Stimulated activated CD4-positive, alpha-beta T cell treated with anti-CD3 and anti-CD28 coated beads, Interleukin-4, amount 100 ng/mL, for 48 hours (primary cell): ENCODE data around the gene MCL1.
"Not testable (repeated sequence)": the region's sequence is repeated elsewhere in the genome, so short reads cannot be mapped to it uniquely, and the experiment has no call there.

Source experiments
- DNase-seq, 2 donors: peaks; one replicate each; pipeline ENCODE4 v3.0.0-alpha.2; 2020; ENCODE audit warnings: low read depth in 2 of 2

The MCL1 gene

DNA sequence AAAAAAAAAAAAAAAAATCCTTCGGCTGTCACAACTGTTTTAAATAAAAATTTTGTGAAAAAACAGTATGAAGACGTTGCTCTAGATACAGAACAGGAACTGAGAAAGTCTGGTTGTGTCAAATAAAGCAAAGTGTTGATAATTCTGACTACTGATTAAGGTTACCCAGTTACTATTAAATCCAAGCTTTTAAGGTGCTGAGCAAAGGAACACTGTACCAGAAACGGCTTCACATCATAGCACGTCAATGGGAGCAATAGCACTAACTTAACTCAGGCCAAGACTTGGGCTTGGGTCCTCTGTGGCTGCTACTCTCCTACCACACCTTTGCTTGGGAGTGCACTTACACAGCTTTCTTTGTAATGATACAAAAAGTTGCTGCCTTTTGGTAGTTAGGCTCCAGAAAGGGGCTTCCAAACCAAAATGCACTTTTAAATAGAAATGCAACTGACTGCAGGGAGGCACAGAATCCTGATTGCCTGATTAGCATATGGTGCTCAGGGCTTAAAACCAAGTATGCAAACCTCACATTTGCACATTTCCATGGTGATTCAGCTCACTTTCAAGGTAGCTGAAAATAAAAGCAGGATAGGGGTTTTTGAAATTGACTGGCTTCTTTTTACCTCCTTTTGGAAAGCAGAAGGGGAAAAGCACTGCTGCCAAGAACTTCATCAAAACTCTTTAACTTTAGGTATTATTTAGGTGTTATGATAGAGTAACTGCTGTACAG, 6.3 kb downstream of the MCL1 start:
- DNase-seq = no peak

DNA sequence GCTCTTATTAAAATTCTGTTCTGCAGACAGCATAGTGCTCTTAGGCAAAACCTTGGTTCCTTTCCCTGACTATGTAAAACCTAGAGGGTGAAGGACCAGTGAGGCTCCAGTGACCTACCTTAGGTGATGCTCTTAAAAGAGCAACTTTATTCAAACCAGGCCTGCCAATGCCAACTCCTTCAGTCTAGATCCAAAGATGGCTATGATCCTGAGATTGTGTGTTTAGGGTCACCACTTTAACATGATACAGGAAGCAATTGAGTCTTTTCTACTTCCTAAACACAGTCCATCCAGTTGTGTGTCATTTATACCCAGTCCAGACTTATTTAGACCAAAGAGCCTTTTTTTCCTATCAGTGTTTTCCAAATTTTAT, 10.8 kb downstream of the MCL1 start:
- no peak for DNase-seq

DNA sequence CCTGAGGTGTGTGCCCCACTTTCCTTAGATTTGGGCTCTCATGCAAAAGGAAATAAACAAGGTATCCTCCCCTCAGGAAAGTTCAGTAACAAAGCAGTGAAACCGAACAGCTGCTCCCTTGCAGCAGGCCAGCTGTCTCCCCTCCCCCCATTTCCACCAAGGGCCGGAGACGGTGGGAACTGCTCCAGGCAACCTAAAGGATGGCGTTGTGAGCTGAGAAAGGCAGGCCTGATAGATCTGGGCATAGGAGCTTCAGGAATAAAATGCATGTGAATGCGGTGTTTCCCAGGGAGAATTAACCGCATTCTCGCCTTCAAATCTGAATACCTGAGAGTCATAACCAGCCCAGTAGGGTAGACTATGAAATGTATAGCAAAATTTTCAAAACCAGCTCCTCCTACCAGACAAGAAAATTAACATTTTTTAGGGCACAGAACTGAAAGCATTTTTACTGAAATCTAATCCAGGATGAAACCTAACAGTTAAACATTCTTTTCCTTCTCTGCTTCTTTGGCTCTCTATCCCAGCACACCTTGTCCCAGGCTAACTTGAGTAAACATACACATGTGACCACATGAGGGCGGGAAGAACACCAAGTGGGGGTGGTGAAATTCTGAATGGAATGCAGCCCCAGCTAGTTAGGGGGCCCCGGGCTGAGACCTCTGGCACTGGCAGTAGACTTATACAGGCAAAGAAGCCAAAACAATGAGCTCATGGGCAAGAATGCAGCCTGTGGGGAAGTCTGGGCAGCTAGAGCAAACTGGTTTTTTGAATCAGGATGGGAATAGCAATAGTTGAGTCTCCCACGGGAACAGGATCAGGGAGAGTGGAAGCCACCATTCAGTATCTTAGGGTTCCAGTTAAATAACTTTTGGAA, 11.5 kb downstream of the MCL1 start:
- no peak for DNase-seq

DNA sequence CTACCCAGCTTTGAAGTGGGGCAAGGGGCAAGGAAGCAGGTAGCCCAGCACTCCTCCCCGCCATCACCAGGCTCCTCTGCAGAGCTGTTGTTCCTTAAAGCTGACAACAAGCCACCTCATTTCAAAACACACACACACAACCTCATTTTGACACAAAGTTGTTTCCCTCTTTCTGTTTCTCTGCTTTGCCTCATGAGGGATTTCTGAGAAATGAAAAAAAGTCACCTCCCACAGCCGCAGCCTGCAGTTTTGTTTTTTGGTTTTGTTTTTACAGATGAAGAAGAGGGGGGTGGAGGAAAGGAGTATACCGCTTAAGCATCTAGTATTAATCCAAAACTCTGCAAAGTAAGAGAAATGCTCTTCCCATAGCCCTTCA, 12.1 kb downstream of the MCL1 start:
- DNase-seq = no peak

DNA sequence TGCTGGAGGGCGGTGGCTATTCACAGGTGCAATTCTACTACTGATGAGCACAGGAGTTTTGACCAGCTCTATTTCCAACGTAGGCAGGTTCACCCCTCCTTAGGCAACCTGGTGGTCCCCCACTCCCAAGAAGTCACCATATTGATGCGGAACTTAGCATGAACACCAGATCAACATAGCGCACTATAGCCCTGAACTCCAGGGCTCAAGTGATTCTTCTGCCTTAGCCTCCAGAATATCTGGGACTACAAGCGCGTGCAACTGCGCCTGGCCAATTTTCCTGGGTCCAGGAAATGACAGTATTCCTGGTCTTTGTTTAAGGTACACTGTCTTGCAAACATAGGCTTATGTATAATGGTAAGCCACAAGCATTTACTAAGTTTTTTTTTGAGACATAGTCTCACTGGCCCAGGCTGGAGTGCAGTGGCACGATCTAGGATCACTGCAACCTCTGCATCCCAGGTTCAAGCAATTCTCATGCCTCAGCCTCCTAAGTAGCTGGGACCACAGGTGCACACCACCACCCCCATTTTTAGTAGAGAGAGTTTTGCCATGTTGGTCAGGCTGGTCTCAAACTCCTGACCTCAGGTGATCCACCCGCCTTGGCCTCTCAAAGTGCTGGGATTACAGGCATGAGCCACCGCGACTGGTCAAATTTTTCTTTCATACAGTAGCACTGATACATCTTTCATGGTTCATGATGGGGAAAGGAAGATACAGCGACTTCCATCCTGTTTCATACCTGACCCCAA, 12.6 kb downstream of the MCL1 start:
- DNase-seq = no peak

DNA sequence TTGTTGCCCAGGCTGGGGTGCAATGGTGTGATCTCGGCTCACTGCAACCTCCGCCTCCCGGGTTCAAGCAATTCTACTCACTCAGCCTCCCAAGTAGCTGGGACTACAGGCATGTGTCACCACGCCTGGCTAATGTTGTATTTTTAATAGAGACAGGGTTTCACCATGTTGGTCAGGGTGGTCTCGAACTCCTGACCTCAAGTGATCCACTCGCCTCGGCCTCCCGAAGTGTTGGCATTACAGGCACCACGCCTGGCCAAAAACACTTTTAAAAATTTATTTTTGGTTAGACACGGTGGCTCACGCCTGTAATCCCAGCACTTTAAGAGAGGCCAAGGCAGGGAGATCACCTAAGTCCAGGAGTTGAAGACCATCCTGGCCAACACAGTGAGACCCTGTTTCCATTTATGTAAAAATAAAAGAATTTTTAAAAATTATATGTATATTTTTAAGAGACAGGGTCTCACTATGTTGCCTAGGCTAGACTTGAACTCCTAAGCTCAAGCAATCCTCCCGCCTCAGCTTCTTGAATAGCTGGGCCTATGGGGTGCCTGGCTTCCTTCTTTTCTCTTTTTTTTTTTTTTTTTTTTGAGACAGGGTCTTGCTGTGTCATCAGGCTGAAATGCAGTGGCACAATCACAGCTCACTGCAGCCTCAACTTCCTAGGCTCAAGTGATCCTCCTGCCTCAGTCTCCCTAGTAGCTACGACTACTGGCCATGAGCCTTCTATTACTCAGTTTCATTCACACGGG, 14.0 kb downstream of the MCL1 start:
- DNase-seq = not testable (repeated sequence)

DNA sequence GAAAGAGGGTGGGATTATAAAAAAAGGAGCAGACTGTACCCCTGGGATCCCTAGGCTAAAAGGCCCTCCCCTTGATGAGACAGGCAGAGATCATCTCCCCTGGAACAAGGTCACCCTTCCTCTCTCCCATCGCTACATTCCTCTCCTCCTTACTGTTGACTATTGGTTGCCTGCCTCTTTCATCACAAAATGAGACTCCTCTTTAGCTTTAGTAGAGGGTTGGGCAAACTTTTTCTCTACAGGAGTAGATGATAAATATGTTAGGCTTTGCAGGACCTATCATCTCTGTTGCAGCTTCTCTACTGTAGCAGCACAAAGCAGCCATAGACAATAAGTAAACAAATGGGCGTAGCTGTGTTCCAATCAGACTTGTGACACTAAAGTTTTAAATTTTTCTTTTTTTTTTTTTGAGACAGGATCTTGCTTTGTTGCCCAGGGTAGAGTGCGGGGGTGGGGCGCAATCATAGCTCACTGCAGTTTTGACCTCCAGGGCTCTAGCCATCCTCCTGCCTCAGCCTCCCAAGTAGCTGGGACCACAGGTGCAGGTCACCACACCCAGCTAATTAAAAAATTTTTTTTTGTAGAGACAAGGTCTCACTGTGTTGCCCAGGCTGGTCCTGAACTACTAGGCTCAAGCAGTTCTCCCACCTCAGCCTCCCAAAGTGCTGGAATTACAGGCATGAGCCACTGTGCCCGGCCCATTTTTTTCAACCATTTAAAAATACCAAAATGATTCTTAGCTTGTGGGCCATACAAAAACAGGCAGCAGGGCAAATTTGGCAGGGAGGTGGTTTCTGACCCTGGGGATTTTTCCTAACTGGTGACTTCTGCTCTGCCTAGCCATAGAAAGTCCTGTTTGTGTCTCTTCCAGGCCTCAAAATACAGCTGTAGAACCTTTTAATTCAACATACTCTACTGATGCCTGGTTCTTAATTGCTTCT, 15.1 kb downstream of the MCL1 start:
- no peak for DNase-seq

DNA sequence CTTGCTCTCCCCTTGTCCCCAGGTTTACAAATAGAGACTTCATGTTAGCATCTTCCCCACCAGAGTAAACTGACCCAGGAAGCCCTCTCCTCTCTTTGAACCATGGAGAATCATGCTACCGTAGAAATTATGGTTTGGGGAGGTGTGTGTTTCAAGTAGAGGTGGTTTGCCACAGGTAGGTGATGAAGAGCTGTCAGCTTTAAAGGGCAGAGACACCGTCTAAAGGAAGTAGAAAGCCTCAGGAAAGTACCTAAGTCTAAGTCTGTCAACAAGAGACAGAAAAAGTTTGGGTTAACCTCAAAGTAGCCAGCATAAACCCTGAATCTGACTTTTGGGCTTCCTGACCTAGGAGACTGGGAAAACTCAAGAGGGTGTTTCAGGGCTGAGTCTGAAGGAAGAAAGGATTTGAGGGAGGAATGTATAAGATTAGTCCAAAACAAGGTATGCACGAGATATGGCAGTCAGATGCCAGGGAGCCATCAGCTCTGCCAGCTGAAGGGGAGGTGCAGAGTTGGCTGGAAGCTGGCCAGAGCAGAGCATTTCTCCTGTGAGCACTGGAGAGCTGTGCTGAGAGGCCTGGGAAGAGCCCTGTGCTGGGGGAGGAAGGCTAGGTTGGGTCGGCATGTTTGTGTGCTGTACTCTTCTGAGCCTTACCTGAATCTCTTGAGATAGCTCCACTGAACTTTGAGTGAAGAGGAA, 15.9 kb downstream of the MCL1 start:
- DNase-seq = no peak

DNA sequence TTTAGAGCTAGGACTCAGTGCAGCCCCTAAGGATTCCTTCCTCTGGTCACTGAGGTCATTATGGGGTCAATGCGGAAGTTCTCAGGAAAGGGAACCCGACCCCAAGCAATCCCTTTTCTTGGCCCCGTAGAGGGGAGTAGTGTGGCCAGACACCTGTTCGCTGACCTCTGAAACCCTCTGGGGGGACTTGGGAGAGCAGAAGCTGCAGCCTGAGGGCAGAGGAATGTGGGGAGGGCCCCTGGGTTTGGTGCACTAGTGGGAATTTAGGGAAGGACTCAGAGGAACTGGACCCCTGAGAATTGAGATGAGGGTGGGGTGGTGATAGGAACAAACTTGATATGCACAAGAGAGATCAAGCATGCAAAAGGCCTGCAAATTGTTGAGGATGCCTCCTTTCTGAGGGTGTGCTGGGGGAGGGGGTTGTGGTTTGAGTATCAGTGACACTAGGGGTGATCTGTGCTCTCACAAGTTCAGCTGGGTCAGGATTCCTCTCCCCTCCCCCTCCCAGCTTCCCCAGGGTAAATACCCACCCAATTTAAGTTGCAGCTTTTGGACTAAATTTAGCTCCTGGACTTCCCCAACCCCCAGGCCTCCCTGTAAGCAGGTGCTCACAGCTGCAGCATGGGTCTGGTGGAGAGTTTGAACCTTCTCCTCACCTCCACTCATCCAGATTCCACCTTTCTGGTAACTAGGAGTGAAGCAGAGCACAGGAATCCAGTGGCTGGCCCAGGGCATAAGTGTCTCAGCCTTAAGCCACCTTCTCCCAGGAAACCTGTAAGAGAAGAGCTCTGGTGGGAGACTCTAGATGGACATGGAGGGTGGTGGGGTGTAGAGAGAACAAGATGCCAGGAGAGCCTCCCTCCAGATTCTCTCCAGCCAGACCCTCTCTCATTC, 16.7 kb downstream of the MCL1 start:
- DNase-seq = peak in 1 of 2 donors; percentile 72

DNA sequence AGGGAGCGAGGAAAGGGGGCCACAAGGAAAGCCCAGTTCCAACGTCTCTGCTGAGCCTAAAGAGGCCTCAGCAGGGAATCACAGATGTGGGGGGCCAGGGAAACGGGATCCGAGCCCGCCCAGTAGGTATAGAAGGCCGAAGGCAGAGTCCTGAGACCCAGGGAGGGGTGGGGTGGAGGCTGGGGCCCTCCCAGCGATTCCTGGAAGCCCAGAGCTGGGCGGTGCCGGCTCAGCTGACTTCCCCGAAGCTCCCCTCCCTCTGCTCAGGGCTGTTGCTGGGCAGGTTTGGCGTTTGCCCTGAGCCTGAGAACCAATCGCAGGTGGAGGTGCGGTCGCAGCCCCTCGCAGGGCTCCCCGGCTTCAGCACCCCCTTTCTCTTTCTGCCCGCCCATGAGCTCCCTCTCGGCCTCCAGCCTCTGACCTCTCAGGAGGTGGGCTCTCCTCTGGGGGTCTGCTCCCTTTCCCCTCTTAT, 17.4 kb downstream of the MCL1 start:
- peak; percentile 89 for DNase-seq

DNA sequence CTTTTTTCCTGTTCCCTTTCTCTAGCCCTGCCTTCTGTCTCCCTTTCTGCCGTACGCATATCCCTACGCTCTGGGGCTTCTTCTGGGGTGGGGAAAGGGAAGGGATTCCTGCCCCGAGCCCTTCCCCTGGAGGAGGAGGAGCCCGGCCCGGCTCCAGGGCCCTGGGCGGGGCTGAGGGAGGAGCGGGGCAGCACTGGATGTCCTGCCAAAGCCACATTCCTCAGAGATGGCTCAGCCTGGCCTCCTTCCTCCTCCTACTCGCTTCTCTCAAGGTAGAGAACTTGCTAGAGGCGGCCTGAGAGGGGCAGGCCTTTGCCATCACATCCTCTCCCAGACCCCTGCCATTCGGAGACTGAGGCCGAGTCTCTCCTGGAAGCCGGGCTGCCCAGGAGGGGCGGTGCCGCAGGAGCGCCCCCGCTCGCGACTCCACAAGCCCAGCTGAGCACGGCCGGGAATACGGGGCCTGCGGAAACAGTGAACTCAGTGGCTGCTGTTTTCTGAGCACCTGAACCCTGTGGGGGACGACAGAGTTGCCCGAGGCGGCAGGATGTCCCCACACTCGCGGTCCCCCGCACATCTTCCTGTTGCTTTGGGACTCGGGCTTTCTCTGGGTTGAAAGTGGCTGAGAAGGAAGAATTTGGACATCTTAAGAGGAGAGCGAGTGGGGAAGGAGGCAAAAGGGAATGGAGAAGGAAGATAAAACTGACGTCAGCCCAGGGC, 18.0 kb downstream of the MCL1 start:
- DNase-seq = peak in 1 of 2 donors; percentile 72

DNA sequence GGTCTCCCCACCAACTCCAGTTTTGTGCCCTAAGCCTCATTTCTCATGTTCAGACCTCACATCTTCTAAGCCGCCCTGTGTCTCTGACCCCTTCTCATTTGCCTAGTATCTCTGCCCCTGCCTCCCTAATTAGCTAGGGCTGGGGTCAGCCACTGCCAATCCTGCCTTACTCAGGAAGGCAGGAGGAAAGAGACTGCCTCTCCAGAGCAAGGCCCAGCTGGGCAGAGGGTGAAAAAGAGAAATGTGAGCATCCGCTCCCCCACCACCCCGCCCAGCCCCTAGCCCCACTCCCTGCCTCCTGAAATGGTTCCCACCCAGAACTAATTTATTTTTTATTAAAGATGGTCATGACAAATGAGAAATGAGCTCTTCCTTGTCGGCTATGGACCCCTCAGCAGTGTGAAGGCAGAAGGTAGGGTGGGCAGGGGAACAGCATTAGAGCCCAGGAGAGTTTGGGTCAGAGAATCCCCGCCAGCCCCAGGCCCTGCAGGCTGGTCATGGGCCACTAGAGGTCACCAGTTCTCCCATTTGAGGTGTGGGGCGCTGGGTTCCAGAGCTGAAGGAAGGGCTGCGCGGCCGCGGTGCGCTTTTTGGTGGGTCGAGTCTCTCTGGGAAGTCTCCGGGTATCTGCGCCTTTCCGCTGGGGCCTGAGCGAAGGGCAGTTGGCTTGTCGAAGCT, 18.7 kb downstream of the MCL1 start:
- DNase-seq = peak; percentile 84

DNA sequence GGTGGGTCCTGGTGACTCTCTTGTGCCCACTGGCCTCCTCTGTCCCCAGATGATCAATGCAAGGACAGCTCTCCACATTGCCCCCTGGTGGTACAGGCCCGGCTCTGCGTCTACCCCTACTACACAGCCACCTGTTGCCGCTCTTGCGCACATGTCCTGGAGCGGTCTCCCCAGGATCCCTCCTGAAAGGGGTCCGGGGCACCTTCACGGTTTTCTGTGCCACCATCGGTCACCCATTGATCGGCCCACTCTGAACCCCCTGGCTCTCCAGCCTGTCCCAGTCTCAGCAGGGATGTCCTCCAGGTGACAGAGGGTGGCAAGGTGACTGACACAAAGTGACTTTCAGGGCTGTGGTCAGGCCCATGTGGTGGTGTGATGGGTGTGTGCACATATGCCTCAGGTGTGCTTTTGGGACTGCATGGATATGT, 19.4 kb downstream of the MCL1 start:
- peak in 1 of 2 donors; percentile 71 for DNase-seq

DNA sequence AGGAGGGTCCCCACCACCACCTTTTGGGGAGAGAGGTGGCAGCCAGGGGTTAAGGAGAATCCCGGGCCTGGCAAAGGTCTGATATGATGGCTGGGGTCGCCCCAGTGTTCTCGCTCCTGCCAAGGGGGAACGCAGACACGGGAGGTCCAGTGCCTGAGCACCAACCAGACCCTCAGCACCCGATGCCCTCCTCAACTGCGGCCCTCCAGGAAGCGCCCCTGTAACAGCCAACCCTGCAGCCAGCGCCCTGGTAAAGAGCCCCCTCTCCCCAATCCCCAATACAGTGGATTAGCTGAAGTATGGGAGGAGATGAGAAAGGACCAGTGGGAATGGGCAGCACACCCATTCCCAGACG, 19.8 kb downstream of the MCL1 start:
- no peak for DNase-seq

DNA sequence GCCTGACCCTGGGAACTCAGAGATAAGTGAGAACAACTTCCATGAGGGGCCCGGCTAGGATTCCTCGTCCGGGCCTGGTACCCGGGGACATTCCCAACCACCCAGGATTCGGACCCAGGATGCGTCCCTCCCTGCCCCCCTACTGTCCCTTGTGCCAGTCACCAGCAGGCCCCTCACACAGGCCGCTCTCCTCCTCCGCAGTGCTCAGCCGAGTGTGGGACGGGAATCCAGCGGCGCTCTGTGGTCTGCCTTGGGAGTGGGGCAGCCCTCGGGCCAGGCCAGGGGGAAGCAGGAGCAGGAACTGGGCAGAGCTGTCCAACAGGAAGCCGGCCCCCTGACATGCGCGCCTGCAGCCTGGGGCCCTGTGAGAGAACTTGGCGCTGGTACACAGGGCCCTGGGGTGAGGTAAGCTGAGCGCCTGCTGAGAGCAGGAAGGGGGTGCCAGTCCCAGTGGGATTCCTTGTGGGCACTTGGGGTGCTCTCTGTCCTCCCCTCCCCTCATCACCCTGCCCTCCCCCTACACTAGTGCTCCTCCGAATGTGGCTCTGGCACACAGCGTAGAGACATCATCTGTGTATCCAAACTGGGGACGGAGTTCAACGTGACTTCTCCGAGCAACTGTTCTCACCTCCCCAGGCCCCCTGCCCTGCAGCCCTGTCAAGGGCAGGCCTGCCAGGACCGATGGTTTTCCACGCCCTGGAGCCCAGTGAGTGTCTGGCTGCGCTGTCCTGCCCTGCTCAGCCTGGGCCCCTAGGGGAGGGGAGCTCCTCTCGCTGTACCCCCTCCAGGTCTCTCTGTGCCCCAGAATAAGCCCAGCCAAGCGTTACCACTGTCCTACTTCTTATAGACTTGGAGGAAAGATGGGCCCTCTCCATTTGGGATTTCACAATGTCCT, 20.4 kb downstream of the MCL1 start:
- no peak for DNase-seq

DNA sequence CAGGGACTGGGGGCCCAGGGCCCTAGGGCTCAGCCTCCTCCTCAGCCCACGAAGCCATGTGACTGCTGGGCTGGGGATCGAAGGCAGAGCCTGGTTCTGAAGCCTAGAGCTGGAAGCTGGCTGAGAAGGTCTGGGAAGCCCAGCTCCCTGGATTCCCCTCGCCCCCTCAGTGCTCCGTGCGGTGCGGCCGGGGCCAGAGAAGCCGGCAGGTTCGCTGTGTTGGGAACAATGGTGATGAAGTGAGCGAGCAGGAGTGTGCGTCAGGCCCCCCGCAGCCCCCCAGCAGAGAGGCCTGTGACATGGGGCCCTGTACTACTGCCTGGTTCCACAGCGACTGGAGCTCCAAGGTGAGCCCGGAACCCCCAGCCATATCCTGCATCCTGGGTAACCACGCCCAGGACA, 21.1 kb downstream of the MCL1 start:
- no peak for DNase-seq

DNA sequence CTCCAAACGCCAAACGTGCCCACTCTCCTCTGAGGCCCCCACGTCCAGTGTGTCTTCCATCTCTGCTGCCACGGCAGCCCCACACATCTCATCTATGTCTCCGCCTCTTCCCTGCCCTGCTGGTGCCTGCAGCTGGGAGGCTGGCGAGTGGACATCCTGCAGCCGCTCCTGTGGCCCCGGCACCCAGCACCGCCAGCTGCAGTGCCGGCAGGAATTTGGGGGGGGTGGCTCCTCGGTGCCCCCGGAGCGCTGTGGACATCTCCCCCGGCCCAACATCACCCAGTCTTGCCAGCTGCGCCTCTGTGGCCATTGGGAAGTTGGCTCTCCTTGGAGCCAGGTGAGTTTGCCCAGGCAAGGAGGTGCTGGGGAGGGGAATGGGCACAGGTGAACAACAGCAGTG, 21.6 kb downstream of the MCL1 start:
- DNase-seq = no peak
